K562 (cell line): ENCODE results near the gene LRRC4C.

Experiments used
- CREM ChIP-seq: IDR thresholded peaks from 2 replicates; pipeline ENCODE4 v1.6.1; 2014; ENCODE audit warnings: antibody characterized with exemption, low read depth
- TEAD2 ChIP-seq: fragments of 450-650 bp; IDR thresholded peaks from 2 replicates; pipeline ENCODE4 v1.6.1; 2016; ENCODE audit warnings: missing genetic modification characterization, control low read depth, missing compliant biosample characterization
- TF ChIP-seq, protein P1 (sequence below), 2 experiments: fragments of 450-650 bp in 1 of 2; IDR thresholded peaks; 2 replicates each; pipeline ENCODE4 v1.6.1; 2011 to 2017; ENCODE audit warnings: low read depth in 2 of 2, antibody characterized with exemption in 1 of 2, borderline replicate concordance in 1 of 2, low read length in 1 of 2, mild to moderate bottlenecking in 1 of 2, mixed read lengths in 1 of 2; ENCODE audit not compliant: control insufficient read depth in 1 of 2
- TF ChIP-seq, protein P2 (sequence below), 2 experiments: fragments of 450-650 bp in 1 of 2; sonication (generic) in 1 of 2; formaldehyde crosslinking; conservative IDR thresholded peaks; 2 replicates each; pipeline versions ENCODE4 v1.4.0 to v1.8.1; 2020 to 2022; ENCODE audit warnings: mild to moderate bottlenecking in 1 of 2, missing genetic modification reagents in 1 of 2
- TF ChIP-seq, protein P3 (sequence below), 3 experiments: IDR thresholded peaks in 2 of 3; conservative IDR thresholded peaks in 1 of 3; 2 replicates each; pipeline ENCODE4 v1.5.1; 2011 to 2012; ENCODE audit warnings: low read length in 3 of 3, mild to moderate bottlenecking in 3 of 3, control low read depth in 2 of 3, improper control_type of control experiment in 1 of 3, inconsistent platforms in 1 of 3, low read depth in 1 of 3, mixed read lengths in 1 of 3, moderate library complexity in 1 of 3; ENCODE audit not compliant: insufficient read depth in 2 of 3

DNA sequence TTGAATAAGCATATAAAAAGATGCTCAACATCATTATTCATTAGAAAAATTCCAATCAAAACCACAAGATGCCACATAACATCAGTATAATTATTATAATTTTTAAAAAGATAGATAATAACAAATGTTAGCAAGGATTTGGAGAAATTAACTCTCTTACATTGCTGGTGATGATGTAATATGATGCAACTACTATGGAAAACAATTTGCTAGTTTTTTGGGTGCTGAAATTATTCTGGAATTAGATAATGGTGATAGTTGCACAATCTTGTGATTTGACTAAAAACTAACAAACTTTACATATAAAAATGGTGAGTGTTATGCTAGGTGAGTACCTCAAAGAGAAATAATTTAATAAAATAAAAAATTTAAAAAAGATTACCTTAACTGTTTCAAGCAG is 412.2 kb downstream of the LRRC4C start:
- TF ChIP-seq, protein P1, sequence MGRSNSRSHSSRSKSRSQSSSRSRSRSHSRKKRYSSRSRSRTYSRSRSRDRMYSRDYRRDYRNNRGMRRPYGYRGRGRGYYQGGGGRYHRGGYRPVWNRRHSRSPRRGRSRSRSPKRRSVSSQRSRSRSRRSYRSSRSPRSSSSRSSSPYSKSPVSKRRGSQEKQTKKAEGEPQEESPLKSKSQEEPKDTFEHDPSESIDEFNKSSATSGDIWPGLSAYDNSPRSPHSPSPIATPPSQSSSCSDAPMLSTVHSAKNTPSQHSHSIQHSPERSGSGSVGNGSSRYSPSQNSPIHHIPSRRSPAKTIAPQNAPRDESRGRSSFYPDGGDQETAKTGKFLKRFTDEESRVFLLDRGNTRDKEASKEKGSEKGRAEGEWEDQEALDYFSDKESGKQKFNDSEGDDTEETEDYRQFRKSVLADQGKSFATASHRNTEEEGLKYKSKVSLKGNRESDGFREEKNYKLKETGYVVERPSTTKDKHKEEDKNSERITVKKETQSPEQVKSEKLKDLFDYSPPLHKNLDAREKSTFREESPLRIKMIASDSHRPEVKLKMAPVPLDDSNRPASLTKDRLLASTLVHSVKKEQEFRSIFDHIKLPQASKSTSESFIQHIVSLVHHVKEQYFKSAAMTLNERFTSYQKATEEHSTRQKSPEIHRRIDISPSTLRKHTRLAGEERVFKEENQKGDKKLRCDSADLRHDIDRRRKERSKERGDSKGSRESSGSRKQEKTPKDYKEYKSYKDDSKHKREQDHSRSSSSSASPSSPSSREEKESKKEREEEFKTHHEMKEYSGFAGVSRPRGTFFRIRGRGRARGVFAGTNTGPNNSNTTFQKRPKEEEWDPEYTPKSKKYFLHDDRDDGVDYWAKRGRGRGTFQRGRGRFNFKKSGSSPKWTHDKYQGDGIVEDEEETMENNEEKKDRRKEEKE (IDR thresholded peaks at IDR 0.05; ENCODE audit: borderline replicate concordance in 1 of 2, control insufficient read depth in 1 of 2, low read depth in 2 of 2, low read length in 1 of 2): no peak
- TF ChIP-seq TEAD2 (tag) (no peak), CREM (no peak)
- TF ChIP-seq, protein P2, sequence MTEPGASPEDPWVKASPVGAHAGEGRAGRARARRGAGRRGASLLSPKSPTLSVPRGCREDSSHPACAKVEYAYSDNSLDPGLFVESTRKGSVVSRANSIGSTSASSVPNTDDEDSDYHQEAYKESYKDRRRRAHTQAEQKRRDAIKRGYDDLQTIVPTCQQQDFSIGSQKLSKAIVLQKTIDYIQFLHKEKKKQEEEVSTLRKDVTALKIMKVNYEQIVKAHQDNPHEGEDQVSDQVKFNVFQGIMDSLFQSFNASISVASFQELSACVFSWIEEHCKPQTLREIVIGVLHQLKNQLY (CRISPR knock-in tag; conservative IDR thresholded peaks at IDR 0.05): no peak
- TF ChIP-seq, protein P3, sequence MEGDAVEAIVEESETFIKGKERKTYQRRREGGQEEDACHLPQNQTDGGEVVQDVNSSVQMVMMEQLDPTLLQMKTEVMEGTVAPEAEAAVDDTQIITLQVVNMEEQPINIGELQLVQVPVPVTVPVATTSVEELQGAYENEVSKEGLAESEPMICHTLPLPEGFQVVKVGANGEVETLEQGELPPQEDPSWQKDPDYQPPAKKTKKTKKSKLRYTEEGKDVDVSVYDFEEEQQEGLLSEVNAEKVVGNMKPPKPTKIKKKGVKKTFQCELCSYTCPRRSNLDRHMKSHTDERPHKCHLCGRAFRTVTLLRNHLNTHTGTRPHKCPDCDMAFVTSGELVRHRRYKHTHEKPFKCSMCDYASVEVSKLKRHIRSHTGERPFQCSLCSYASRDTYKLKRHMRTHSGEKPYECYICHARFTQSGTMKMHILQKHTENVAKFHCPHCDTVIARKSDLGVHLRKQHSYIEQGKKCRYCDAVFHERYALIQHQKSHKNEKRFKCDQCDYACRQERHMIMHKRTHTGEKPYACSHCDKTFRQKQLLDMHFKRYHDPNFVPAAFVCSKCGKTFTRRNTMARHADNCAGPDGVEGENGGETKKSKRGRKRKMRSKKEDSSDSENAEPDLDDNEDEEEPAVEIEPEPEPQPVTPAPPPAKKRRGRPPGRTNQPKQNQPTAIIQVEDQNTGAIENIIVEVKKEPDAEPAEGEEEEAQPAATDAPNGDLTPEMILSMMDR (IDR thresholded peaks at IDR 0.05 in 2 of 3, conservative IDR thresholded peaks at IDR 0.05 in 1 of 3; ENCODE audit: insufficient read depth in 2 of 3, low read depth in 1 of 3, low read length in 3 of 3): no peak
